ENCODE results near the gene C6.

- TF ChIP-seq CTCF (IDR thresholded peaks at IDR 0.05) (no peak), EP300 (IDR thresholded peaks at IDR 0.05) (no peak), POLR2A (IDR thresholded peaks at IDR 0.05; ENCODE audit: low read depth) (no peak)
Measured at GRCh38 chr5:41246376-41246775, 33.0 kb upstream of the C6 start.
